GM12878 (cell line): ENCODE measurements around the gene PCDHAC1. TPM values are rescaled to one million over a fixed set of nuclear protein-coding genes. Genes with fewer than 3 reads are reported as not detected.

Source experiments
- ATAC-seq: fragments of 200-7000 bp; cut with Tn5 transposase; 3 replicates; pipeline ENCODE4 v1.9.1; 2020; ENCODE audit warnings: mild to moderate bottlenecking, moderate library complexity
- BruUV-seq: library from RNA; stranded (reverse); fragments of 400-500 nt; replicated peaks from 2 replicates; lab custom pipeline; 2021; lab: Mats Ljungman, UMichigan
- CTCF ChIA-PET: fragments of 300-600 bp; sonication (Branson Sonifier 250); formaldehyde crosslinking; extraction: SDS; loops from one replicate; lab custom pipeline; 2021; ENCODE audit warnings: inconsistent platforms; lab: Yijun Ruan, JAX
- POLR2A ChIA-PET: fragments of 350-600 bp; formaldehyde crosslinking; extraction: SDS; loops from one replicate; lab custom pipeline; 2021; ENCODE audit warnings: inconsistent platforms; lab: Charles Lee
- RAD21 ChIA-PET: fragments of 300-600 bp; sonication (Branson Sonifier 250); formaldehyde crosslinking; loops from one replicate; lab custom pipeline; 2023; ENCODE audit warnings: antibody characterized with exemption; ENCODE audit not compliant: unreplicated experiment; lab: Charles Lee
- SMC1A ChIA-PET: fragments of 300-600 bp; sonication (Branson Sonifier 250); formaldehyde crosslinking; loops from one replicate; lab custom pipeline; 2023; ENCODE audit not compliant: unreplicated experiment, uncharacterized antibody; lab: Charles Lee
- DNase-seq: peaks from one replicate; pipeline ENCODE4 v3.0.0-alpha.2; 2011; ENCODE audit warnings: low read depth, low spot score
- FAIRE-seq: peaks from 3 replicates; lab custom pipeline; 2011; peaks lifted over from hg19 to GRCh38; lab: Jason Lieb, UNC
- H2AFZ ChIP-seq: 2 replicates; pipeline ENCODE4 v1.6.0; 2011; ENCODE audit warnings: low read depth, low read length, control low read depth; ENCODE audit not compliant: control insufficient read depth
- H3K27ac ChIP-seq: 2 replicates; pipeline ENCODE4 v1.5.1; 2011; ENCODE audit warnings: control low read depth; ENCODE audit not compliant: control insufficient read depth, insufficient read depth
- H3K27me3 ChIP-seq, 2 experiments: replicated peaks in 1 of 2; 2 replicates each; pipeline versions ENCODE4 v1.6.0 to v1.6.1; 2011; ENCODE audit warnings: low read length in 1 of 2; ENCODE audit not compliant: control insufficient read depth in 2 of 2, insufficient read depth in 2 of 2
- H3K36me3 ChIP-seq, 2 experiments: 2 replicates each; pipeline ENCODE4 v1.5.1; 2011; ENCODE audit warnings: low read length in 1 of 2; ENCODE audit not compliant: control insufficient read depth in 2 of 2, insufficient read depth in 2 of 2
- H3K4me1 ChIP-seq: 2 replicates; pipeline ENCODE4 v1.6.1; 2011; ENCODE audit warnings: mild to moderate bottlenecking, low read length, moderate library complexity, mixed read lengths; ENCODE audit not compliant: control insufficient read depth, insufficient read depth
- H3K4me2 ChIP-seq: 2 replicates; pipeline ENCODE4 v1.6.0; 2011; ENCODE audit warnings: control low read depth; ENCODE audit not compliant: control insufficient read depth, insufficient read depth
- H3K4me3 ChIP-seq: fragments of 200-600 bp; sonication (generic); 2 replicates; pipeline ENCODE4 v1.5.1; 2016
- H3K79me2 ChIP-seq: 2 replicates; pipeline ENCODE4 v1.6.0; 2011; ENCODE audit warnings: low read length; ENCODE audit not compliant: control insufficient read depth, insufficient read depth
- H3K9ac ChIP-seq: 2 replicates; pipeline ENCODE4 v1.8.0; 2011; ENCODE audit warnings: low read length, control low read depth, mixed read lengths; ENCODE audit not compliant: control insufficient read depth, insufficient read depth
- H3K9me3 ChIP-seq: replicated peaks from 3 replicates; pipeline ENCODE4 v1.5.1; 2011; ENCODE audit warnings: mild to moderate bottlenecking, low read length; ENCODE audit not compliant: control insufficient read depth, insufficient read depth
- H4K20me1 ChIP-seq: 2 replicates; pipeline ENCODE4 v1.6.0; 2011; ENCODE audit not compliant: control insufficient read depth, insufficient read depth
- ASH2L ChIP-seq: fragments of 300-600, 200-600 bp; sonication (generic); IDR thresholded peaks from 2 replicates; pipeline ENCODE4 v1.6.1; 2017; ENCODE audit warnings: low read depth, mild to moderate bottlenecking, borderline replicate concordance
- CREM ChIP-seq: IDR thresholded peaks from 2 replicates; pipeline ENCODE4 v1.6.1; 2014; ENCODE audit warnings: antibody characterized with exemption, low read depth
- DPF2 ChIP-seq: fragments of 450-650 bp; IDR thresholded peaks from 2 replicates; pipeline ENCODE4 v1.6.1; 2017; ENCODE audit warnings: mild to moderate bottlenecking
- ETV6 ChIP-seq, 2 experiments: fragments of 450-650 bp in 1 of 2; IDR thresholded peaks in 1 of 2; conservative IDR thresholded peaks in 1 of 2; 2 replicates each; pipeline ENCODE4 v1.6.1; 2014; ENCODE audit warnings: antibody characterized with exemption in 1 of 2, borderline replicate concordance in 1 of 2, low read depth in 1 of 2, mild to moderate bottlenecking in 1 of 2, moderate library complexity in 1 of 2
- IRF4 ChIP-seq: IDR thresholded peaks from 2 replicates; pipeline ENCODE4 v1.6.1; 2011; ENCODE audit warnings: low read depth, low read length
- PKNOX1 ChIP-seq: fragments of 450-650 bp; IDR thresholded peaks from 2 replicates; pipeline ENCODE4 v1.6.1; 2016; ENCODE audit warnings: mild to moderate bottlenecking
- POLR2AphosphoS2 ChIP-seq: IDR thresholded peaks from 2 replicates; pipeline ENCODE4 v1.6.1; 2011; ENCODE audit warnings: low read depth, mild to moderate bottlenecking, low read length, improper control_type of control experiment, moderate library complexity
- RELA ChIP-seq: fragments of 450-650 bp; IDR thresholded peaks from 2 replicates; pipeline ENCODE4 v1.8.0; 2014; ENCODE audit warnings: borderline replicate concordance; ENCODE audit not compliant: partially characterized antibody
- RELB ChIP-seq: fragments of 450-650 bp; IDR thresholded peaks from 2 replicates; pipeline ENCODE4 v1.6.1; 2017; ENCODE audit warnings: low read depth, mild to moderate bottlenecking, moderate library complexity
- SMAD1 ChIP-seq: fragments of 450-650 bp; IDR thresholded peaks from 2 replicates; pipeline ENCODE4 v1.6.1; 2018; ENCODE audit warnings: mild to moderate bottlenecking, low read depth; ENCODE audit not compliant: partially characterized antibody
- SP1 ChIP-seq: IDR thresholded peaks from one replicate; pipeline ENCODE4 v1.6.1; 2011; ENCODE audit warnings: low read depth, low read length
- TAF1 ChIP-seq: IDR thresholded peaks from 2 replicates; pipeline ENCODE4 v1.6.1; 2011; ENCODE audit warnings: mild to moderate bottlenecking, low read depth, low read length, borderline replicate concordance
- TCF3 ChIP-seq: IDR thresholded peaks from 2 replicates; pipeline ENCODE4 v1.6.1; 2012; ENCODE audit warnings: low read depth, mild to moderate bottlenecking, low read length, borderline replicate concordance; ENCODE audit not compliant: insufficient read depth
- ZBTB33 ChIP-seq: fragments of 450-650 bp; IDR thresholded peaks from 2 replicates; pipeline ENCODE4 v1.6.1; 2017; ENCODE audit warnings: mild to moderate bottlenecking
- in situ Hi-C: fragments of 300-500 bp; cut with MboI; formaldehyde crosslinking; loops from 9 replicates; pipeline ENCODE4 v1.14.3; 2018; ENCODE audit warnings: mixed read lengths
- intact Hi-C: fragments of 100-400 bp; cut with micrococcal nuclease; formaldehyde crosslinking; loops from one replicate; pipeline ENCODE4 v1.14.2; 2022; ENCODE audit not compliant: unreplicated experiment
- polyA plus RNA-seq, 11 experiments: library from polyadenylated mRNA; depleted of rRNA in 4 of 11; unstranded in 6 of 11; stranded (reverse) in 5 of 11; fragments of >200 nt; fragmentation: Nextera tagmentation in 4 of 11; fragmentation: Illumina TruSeq in 1 of 11; extraction: Ambion mirVana in 4 of 11; extraction: Trizol in 1 of 11; gene quantifications; 1 replicate in 1 of 11; 2 replicates in 10 of 11; pipeline versions ENCODE4 v1.2.1 to v1.2.3, GENCODE V29; 2011 to 2016; ENCODE audit warnings: inconsistent platforms in 2 of 11, missing spikeins in 2 of 11, low read depth in 1 of 11
- total RNA-seq, 4 experiments: library from RNA; depleted of rRNA in 3 of 4; stranded (reverse); fragments of >200 nt in 3 of 4; fragmentation: Illumina TruSeq in 1 of 4; extraction: Trizol in 1 of 4; gene quantifications; 2 replicates each; pipeline versions ENCODE4 v1.2.1 to v1.2.3, GENCODE V29; 2013 to 2021
- TF ChIP-seq, protein P1 (sequence below): IDR thresholded peaks from 2 replicates; pipeline ENCODE4 v1.6.1; 2011; ENCODE audit warnings: low read depth, mild to moderate bottlenecking, low read length, moderate library complexity, borderline replicate concordance; ENCODE audit errors: extremely low read depth

The PCDHAC1 gene
- total and polyA plus RNA-seq, 10 of the 15 experiments (the other 5 are each of a cell fraction or from before 2014, with no cell fraction given), result not detected

DNA sequence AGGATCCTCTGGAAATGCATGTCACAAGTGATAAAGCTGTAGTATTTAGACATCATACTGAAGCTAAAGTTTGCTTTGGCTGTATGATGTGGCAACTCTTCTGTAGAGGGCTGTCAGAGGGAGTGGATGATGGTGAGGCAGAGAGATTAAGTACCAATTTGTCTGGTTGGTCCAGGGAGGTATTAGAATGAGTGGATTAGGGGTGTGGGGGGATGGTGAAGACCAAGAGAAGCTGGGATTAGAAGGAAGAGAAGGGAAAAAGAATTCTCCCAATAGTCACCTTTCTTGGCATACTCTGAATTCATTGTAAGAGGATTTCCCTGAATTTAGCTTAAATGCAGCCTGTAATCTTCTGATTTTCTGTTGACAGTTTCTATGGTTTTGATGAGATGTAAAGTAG lies 43.8 kb downstream of the PCDHAC1 start:
- no peaks in the 10 kb centered on the region for H4K20me1 ChIP-seq
- no peaks in the 10 kb centered on the region for H3K4me1 ChIP-seq
- intact Hi-C loops, result no loop called here
- TF ChIP-seq PKNOX1, result no peak
- TF ChIP-seq CREM, result no peak
- no peak for TF ChIP-seq POLR2AphosphoS2
- no peak for TF ChIP-seq ZBTB33
- TF ChIP-seq SMAD1, result no peak
- peaks cover 2% of the 10 kb centered on the region; the same call in 1 of the 3 replicates for H3K9me3 ChIP-seq
- CTCF ChIA-PET, result no interaction called here
- H3K27me3 ChIP-seq, result no peaks in the 10 kb centered on the region
- no peaks in the 10 kb centered on the region for H3K79me2 ChIP-seq
- POLR2A ChIA-PET, result no interaction called here
- RAD21 ChIA-PET, result no interaction called here
- SMC1A ChIA-PET, result no interaction called here
- H3K4me3 ChIP-seq, result no peak overlapping the region
- ATAC-seq (no peak), FAIRE-seq (no peak), DNase-seq (no peak)
- no peak overlapping the region for H3K27ac ChIP-seq
- no peak overlapping the region for H3K9ac ChIP-seq
- no TSS peak for BruUV-seq
- in situ Hi-C loops, result no loop called here
- no peak overlapping the region for H3K4me2 ChIP-seq
- no peaks in the 10 kb centered on the region for H3K36me3 ChIP-seq
- H2AFZ ChIP-seq, result no peak overlapping the region

DNA sequence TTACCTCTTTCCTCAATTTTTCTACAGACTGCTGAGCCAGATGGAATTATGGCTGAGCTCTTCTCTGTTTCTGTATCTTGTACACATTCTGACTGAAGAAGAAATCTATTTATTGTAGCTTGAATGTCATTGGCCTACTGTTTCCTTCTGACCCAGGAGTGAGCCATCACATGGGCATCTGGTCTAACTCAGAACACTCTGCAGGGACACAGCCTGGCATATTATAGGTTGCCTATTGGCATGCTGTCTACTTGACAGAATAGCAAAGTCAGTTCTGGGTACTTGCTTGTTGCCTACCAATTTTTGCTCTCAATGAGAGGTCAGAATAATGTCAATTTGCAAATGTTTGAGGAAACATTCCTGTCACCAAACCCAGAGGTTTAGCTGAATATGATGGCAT lies 47.5 kb downstream of the PCDHAC1 start:
- ChIA-PET RAD21 (no interaction called here), SMC1A (no interaction called here), POLR2A (no interaction called here), CTCF (no interaction called here)
- H3K9me3 ChIP-seq, result no peaks in the 10 kb centered on the region
- no peak overlapping the region for H3K4me3 ChIP-seq
- no peak overlapping the region for H3K4me2 ChIP-seq
- no peaks in the 10 kb centered on the region for H3K79me2 ChIP-seq
- DNase-seq (no peak), FAIRE-seq (no peak), ATAC-seq (no peak)
- no peak overlapping the region for H3K27ac ChIP-seq
- BruUV-seq, result no TSS peak
- no peaks in the 10 kb centered on the region for H3K27me3 ChIP-seq
- in situ Hi-C loops (no loop called here), intact Hi-C loops (no loop called here)
- no peaks in the 10 kb centered on the region for H3K36me3 ChIP-seq
- no peak overlapping the region for H2AFZ ChIP-seq
- H3K4me1 ChIP-seq, result no peaks in the 10 kb centered on the region
- no peak overlapping the region for H3K9ac ChIP-seq
- no peaks in the 10 kb centered on the region for H4K20me1 ChIP-seq
- TF ChIP-seq RELB (no peak), RELA (no peak), ETV6 (conservative IDR thresholded peaks at IDR 0.05 in 1 of 2, IDR thresholded peaks at IDR 0.05 in 1 of 2; ENCODE audit: borderline replicate concordance in 1 of 2, low read depth in 1 of 2) (no peak), TAF1 (no peak), DPF2 (no peak), SP1 (no peak), IRF4 (no peak), TCF3 (no peak), ASH2L (no peak)
- TF ChIP-seq, protein P1, sequence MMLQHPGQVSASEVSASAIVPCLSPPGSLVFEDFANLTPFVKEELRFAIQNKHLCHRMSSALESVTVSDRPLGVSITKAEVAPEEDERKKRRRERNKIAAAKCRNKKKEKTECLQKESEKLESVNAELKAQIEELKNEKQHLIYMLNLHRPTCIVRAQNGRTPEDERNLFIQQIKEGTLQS, result no peak
